ENCODE measurements around the gene DDIT3. TPM values are rescaled to one million over a fixed set of nuclear protein-coding genes. Genes with fewer than 3 reads are reported as not detected.

Gene DDIT3
- total RNA-seq, 1 experiment from 2014 or later = 84.7 TPM

GRCh38 chr12:57549203-57549908 lies 29.0 kb upstream of the DDIT3 start:
- Histone ChIP-seq H3K79me2 (ENCODE audit: insufficient read depth, low read length) (peaks cover 24% of the 10 kb centered on the region), H3K9me3 (ENCODE audit: control insufficient read depth in 1 of 2, insufficient read depth in 1 of 2, low read depth in 1 of 2, low read length in 2 of 2) (no peaks in the 10 kb centered on the region), H3K4me2 (ENCODE audit: low read length) (peak overlapping the region; percentile 91), H3K9me2 (ENCODE audit: insufficient read depth) (no peaks in the 10 kb centered on the region), H3K9ac (ENCODE audit: low read length) (no peak overlapping the region), H2AFZ (ENCODE audit: low read depth, low read length, poor library complexity, severe bottlenecking) (no peak overlapping the region), H3K27me3 (ENCODE audit: insufficient read depth, low read length) (no peaks in the 10 kb centered on the region), H3K4me1 (ENCODE audit: control insufficient read depth in 1 of 2, insufficient read depth in 2 of 2, low read length in 2 of 2) (peaks cover 9 to 37% of the 10 kb centered on the region in 2 experiments), H3K27ac (ENCODE audit: low read depth, low read length) (no peak overlapping the region), H4K20me1 (ENCODE audit: insufficient read depth) (no peaks in the 10 kb centered on the region), H3K36me3 (ENCODE audit: control insufficient read depth in 1 of 2, insufficient read depth in 2 of 2, low read length in 2 of 2) (peaks cover 0 to 3% of the 10 kb centered on the region in 2 experiments; a peak in 1 of 4 replicates), H3K4me3 (replicated peaks in 1 of 2; ENCODE audit: low read depth in 1 of 2, low read length in 2 of 2) (peak overlapping the region; percentile 57 to 78)
- RAD21 ChIA-PET (ENCODE audit: low non-redundant PET in 1 of 2, low total read pairs in 2 of 2, uncharacterized antibody in 2 of 2, unreplicated experiment in 2 of 2) = no interaction called here
- POLR2A ChIA-PET = no interaction called here
- intact Hi-C loops (cut with micrococcal nuclease) = no loop called here
- CTCF ChIA-PET = no interaction called here
- no TSS peak for BruUV-seq (replicated peaks)
- DNase-seq (ENCODE audit: low read depth, low spot score) (no peak), ATAC-seq (peak; percentile 38)
- TF ChIP-seq POLR2AphosphoS5 (IDR thresholded peaks at IDR 0.05; ENCODE audit: low read depth, low read length) (no peak), CBX3 (IDR thresholded peaks at IDR 0.05; ENCODE audit: low read depth) (no peak), ELF1 (IDR thresholded peaks at IDR 0.05; ENCODE audit: borderline replicate concordance, low read depth) (no peak), POLR2A (IDR thresholded peaks at IDR 0.05; ENCODE audit: borderline replicate concordance, extremely low read depth, insufficient read depth, insufficient read length) (no peak), ZNF274 (IDR thresholded peaks at IDR 0.05; ENCODE audit: low read depth, low read length) (no peak), REST (IDR thresholded peaks at IDR 0.05; ENCODE audit: low read depth) (no peak), ZBTB33 (IDR thresholded peaks at IDR 0.05; ENCODE audit: extremely low read depth, insufficient replicate concordance, low read length) (no peak), EZH2phosphoT487 (IDR thresholded peaks at IDR 0.05; ENCODE audit: borderline replicate concordance) (no peak), FOSL1 (IDR thresholded peaks at IDR 0.05; ENCODE audit: low read depth) (no peak), YY1 (IDR thresholded peaks at IDR 0.05; ENCODE audit: extremely low read depth, insufficient replicate concordance, low read depth, low read length) (no peak), ATF3 (IDR thresholded peaks at IDR 0.05) (no peak), SRF (IDR thresholded peaks at IDR 0.05; ENCODE audit: low read depth) (no peak), SIN3A (IDR thresholded peaks at IDR 0.05; ENCODE audit: low read depth) (no peak), TCF7L2 (IDR thresholded peaks at IDR 0.05; ENCODE audit: borderline replicate concordance, extremely low read depth, insufficient read depth, insufficient read length) (no peak), EZH2 (IDR thresholded peaks at IDR 0.05) (no peak), MAX (IDR thresholded peaks at IDR 0.05) (no peak)

Measured in HCT116 (cell line).